H9 (cell line): ENCODE results near the gene PRG2. TPM values are rescaled to one million over a fixed set of nuclear protein-coding genes. Genes with fewer than 3 reads are reported as not detected.

Experiments used
- DNase-seq: peaks from one replicate; pipeline ENCODE4 v3.0.0-alpha.2; 2017
- H2AFZ ChIP-seq: one replicate; pipeline ENCODE4 v1.6.1; 2013; ENCODE audit warnings: mild to moderate bottlenecking, low read length, control low read depth, moderate library complexity
- H2AK5ac ChIP-seq: 2 replicates; pipeline ENCODE4 v1.6.1; 2013; ENCODE audit warnings: low read length, control low read depth, mixed read lengths; ENCODE audit not compliant: insufficient read length
- H2BK120ac ChIP-seq: one replicate; pipeline ENCODE4 v1.6.1; 2013; ENCODE audit warnings: low read depth, mild to moderate bottlenecking, low read length, control low read depth, inconsistent platforms; ENCODE audit not compliant: poor library complexity, severe bottlenecking
- H2BK12ac ChIP-seq: 2 replicates; pipeline ENCODE4 v1.6.1; 2013; ENCODE audit warnings: low read length, control low read depth, mixed read lengths, low read depth; ENCODE audit not compliant: insufficient read length
- H2BK15ac ChIP-seq: 2 replicates; pipeline ENCODE4 v1.6.1; 2013; ENCODE audit warnings: low read depth, low read length, control low read depth
- H2BK20ac ChIP-seq: one replicate; pipeline ENCODE4 v1.6.1; 2013; ENCODE audit warnings: low read depth, mild to moderate bottlenecking, low read length, control low read depth, inconsistent platforms; ENCODE audit not compliant: poor library complexity, severe bottlenecking
- H2BK5ac ChIP-seq: 2 replicates; pipeline ENCODE4 v1.6.1; 2013; ENCODE audit warnings: low read length, control low read depth, mixed read lengths; ENCODE audit not compliant: insufficient read length
- H3K14ac ChIP-seq: 2 replicates; pipeline ENCODE4 v1.6.1; 2013; ENCODE audit warnings: low read length, control low read depth; ENCODE audit not compliant: insufficient read depth
- H3K18ac ChIP-seq: 2 replicates; pipeline ENCODE4 v1.6.1; 2013; ENCODE audit warnings: low read depth, mild to moderate bottlenecking, mixed read lengths, low read length, control low read depth; ENCODE audit not compliant: insufficient read length
- H3K23ac ChIP-seq: 2 replicates; pipeline ENCODE4 v1.6.1; 2013; ENCODE audit warnings: low read length, control low read depth, mixed read lengths, low read depth; ENCODE audit not compliant: insufficient read length
- H3K23me2 ChIP-seq: 2 replicates; pipeline ENCODE4 v1.6.1; 2013; ENCODE audit warnings: low read depth, mild to moderate bottlenecking, mixed read lengths, low read length, control low read depth; ENCODE audit not compliant: insufficient read length, poor library complexity, severe bottlenecking
- H3K27ac ChIP-seq: 2 replicates; pipeline ENCODE4 v1.5.1; 2013; ENCODE audit warnings: low read length, control low read depth, mixed read lengths, low read depth; ENCODE audit not compliant: insufficient read length
- H3K27me3 ChIP-seq: 2 replicates; pipeline ENCODE4 v1.6.1; 2013; ENCODE audit warnings: low read length, control low read depth, inconsistent platforms; ENCODE audit not compliant: insufficient read depth
- H3K4ac ChIP-seq: 2 replicates; pipeline ENCODE4 v1.6.1; 2013; ENCODE audit warnings: low read depth, mild to moderate bottlenecking, control low read depth, inconsistent platforms, low read length, moderate library complexity
- H3K4me1 ChIP-seq: 2 replicates; pipeline ENCODE4 v1.6.1; 2013; ENCODE audit warnings: low read length, control low read depth, inconsistent platforms; ENCODE audit not compliant: insufficient read depth
- H3K4me2 ChIP-seq: 2 replicates; pipeline ENCODE4 v1.6.1; 2013; ENCODE audit warnings: low read length, control low read depth, mixed read lengths; ENCODE audit not compliant: insufficient read length, insufficient read depth
- H3K56ac ChIP-seq: 2 replicates; pipeline ENCODE4 v1.6.1; 2013; ENCODE audit warnings: low read depth, mild to moderate bottlenecking, mixed read lengths, low read length, control low read depth; ENCODE audit not compliant: insufficient read length
- H3K79me1 ChIP-seq: 2 replicates; pipeline ENCODE4 v1.6.1; 2013; ENCODE audit warnings: low read depth, mild to moderate bottlenecking, moderate library complexity, low read length, control low read depth, inconsistent platforms; ENCODE audit not compliant: insufficient read depth, poor library complexity, severe bottlenecking
- H3K79me2 ChIP-seq: 2 replicates; pipeline ENCODE4 v1.6.1; 2013; ENCODE audit warnings: low read length, control low read depth, inconsistent platforms; ENCODE audit not compliant: insufficient read depth
- H3K9ac ChIP-seq: 2 replicates; pipeline ENCODE4 v1.6.1; 2013; ENCODE audit warnings: low read length, control low read depth, mixed read lengths; ENCODE audit not compliant: insufficient read length; ENCODE audit errors: extremely low read depth
- H3K9me3 ChIP-seq: one replicate; pipeline ENCODE4 v1.6.1; 2013; ENCODE audit warnings: low read depth, low read length, inconsistent platforms; ENCODE audit not compliant: control insufficient read depth
- H3T11ph ChIP-seq: one replicate; pipeline ENCODE4 v1.6.1; 2013; ENCODE audit warnings: mild to moderate bottlenecking, low read length, control low read depth, inconsistent platforms
- H4K20me1 ChIP-seq: one replicate; pipeline ENCODE4 v1.6.1; 2013; ENCODE audit not compliant: control insufficient read depth, insufficient read length, insufficient read depth
- H4K5ac ChIP-seq: 2 replicates; pipeline ENCODE4 v1.6.1; 2013; ENCODE audit warnings: low read depth, mild to moderate bottlenecking, mixed read lengths, low read length, control low read depth; ENCODE audit not compliant: insufficient read length
- H4K8ac ChIP-seq: replicated peaks from 2 replicates; pipeline ENCODE4 v1.6.1; 2013; ENCODE audit warnings: low read length, control low read depth, mixed read lengths, low read depth; ENCODE audit not compliant: insufficient read length
- H4K91ac ChIP-seq: 2 replicates; pipeline ENCODE4 v1.6.1; 2013; ENCODE audit warnings: low read depth, mild to moderate bottlenecking, moderate library complexity, mixed read lengths, low read length, control low read depth; ENCODE audit not compliant: insufficient read length
- H3K27ac Mint-ChIP-seq, 3 experiments: 2 replicates in 2 of 3; 3 replicates in 1 of 3; pipeline ENCODE4 v1.8.0; 2020 to 2021; ENCODE audit warnings: mixed read lengths in 3 of 3, mild to moderate bottlenecking in 1 of 3, moderate library complexity in 1 of 3
- H3K27me3 Mint-ChIP-seq: 2 replicates; pipeline ENCODE4 v1.8.0; 2021; ENCODE audit warnings: low read depth, mild to moderate bottlenecking, moderate library complexity, mixed read lengths
- H3K36me3 Mint-ChIP-seq, 3 experiments: 2 replicates in 2 of 3; 3 replicates in 1 of 3; pipeline ENCODE4 v1.8.0; 2020 to 2021; ENCODE audit warnings: low read depth in 3 of 3, mixed read lengths in 3 of 3; ENCODE audit not compliant: insufficient read depth in 1 of 3
- H3K4me1 Mint-ChIP-seq, 2 experiments: 2 replicates each; pipeline ENCODE4 v1.8.0; 2020; ENCODE audit warnings: mixed read lengths in 2 of 2
- H3K4me3 Mint-ChIP-seq, 2 experiments: 2 replicates in 1 of 2; 3 replicates in 1 of 2; pipeline ENCODE4 v1.8.0; 2020 to 2021; ENCODE audit warnings: mild to moderate bottlenecking in 2 of 2, mixed read lengths in 2 of 2, moderate library complexity in 1 of 2
- H3K9me3 Mint-ChIP-seq, 2 experiments: 2 replicates in 1 of 2; 3 replicates in 1 of 2; pipeline ENCODE4 v1.8.0; 2020; ENCODE audit warnings: mild to moderate bottlenecking in 2 of 2, mixed read lengths in 2 of 2, moderate library complexity in 1 of 2
- CTCF ChIP-seq: fragments of 200-600 bp; sonication (generic); conservative IDR thresholded peaks from 3 replicates; pipeline ENCODE4 v1.8.0; 2021; ENCODE audit warnings: antibody characterized with exemption, mild to moderate bottlenecking
- WGBS: extraction: QIAGEN DNeasy Blood & Tissue Kit; methylation state at CpG from one replicate; pipeline ENCODE4 v1.1.7; 2013; ENCODE audit warnings: missing lambda C conversion rate, low lambda C conversion rate, mixed read lengths; ENCODE audit not compliant: insufficient read length; ENCODE audit errors: extremely low coverage; 5-methylcytosine and 5-hydroxymethylcytosine counted together
- total RNA-seq: library from RNA; stranded (reverse); gene quantifications from 2 replicates; pipeline ENCODE4 v1.2.1, GENCODE V29; 2021

PRG2 gene
- total RNA-seq, 1 experiment from 2014 or later: not detected

- Histone ChIP-seq H3K14ac (no peak overlapping the region), H4K5ac (no peak overlapping the region), H3K4me2 (no peak overlapping the region), H3K18ac (no peak overlapping the region), H2BK12ac (no peak overlapping the region), H4K91ac (no peak overlapping the region), H3K4me1 (no peaks in the 10 kb centered on the region), H2BK5ac (no peak overlapping the region), H2AK5ac (no peak overlapping the region), H2BK120ac (no peak overlapping the region), H2BK15ac (no peak overlapping the region), H3K23ac (no peak overlapping the region), H3K27me3 (no peaks in the 10 kb centered on the region), H3K56ac (no peak overlapping the region), H2BK20ac (no peak overlapping the region), H3K4ac (no peak overlapping the region), H3K79me2 (no peaks in the 10 kb centered on the region), H4K8ac (no peak overlapping the region), H2AFZ (no peak overlapping the region), H3K9ac (no peak overlapping the region), H3K27ac (no peak overlapping the region), H3T11ph (no peak overlapping the region), H3K79me1 (no peaks in the 10 kb centered on the region), H3K23me2 (peaks cover 5% of the 10 kb centered on the region), H4K20me1 (no peaks in the 10 kb centered on the region), H3K9me3 (no peaks in the 10 kb centered on the region)
- H3K27ac Mint-ChIP-seq: no peak overlapping the region
- peaks cover 34 to 45% of the 10 kb centered on the region in 2 experiments for H3K4me1 Mint-ChIP-seq
- no peaks in the 10 kb centered on the region; a peak in 1 of 7 replicates for H3K36me3 Mint-ChIP-seq
- no peak for DNase-seq
- no CpG with 5 or more reads among the region's 10 CpGs for WGBS
- no peak overlapping the region for H3K4me3 Mint-ChIP-seq
- peaks cover 42% of the 10 kb centered on the region for H3K27me3 Mint-ChIP-seq
- TF ChIP-seq CTCF: no peak
- peaks cover 0 to under 1% of the 10 kb centered on the region in 2 experiments; a peak in 1 of 5 replicates for H3K9me3 Mint-ChIP-seq
Observed at GRCh38 chr11:57344826-57345225, 45.6 kb downstream of the PRG2 start.
